ENCODE data around the gene LCE3C. TPM values are rescaled to one million over a fixed set of nuclear protein-coding genes. Genes with fewer than 3 reads are reported as not detected.
"Not testable (repeated sequence)": the region's sequence is repeated elsewhere in the genome, so short reads cannot be mapped to it uniquely, and the experiment has no call there.

Gene LCE3C
- total RNA-seq = not detected
- long read RNA-seq, donor 1 = 0 reads
- long read RNA-seq, donor 2 = 0 reads

- intact Hi-C loops (cut with DNase I) = no loop called here
- DNase-seq (ENCODE audit: low spot score) = no peak
These were observed at the start of gene LCE3C for GRCh38 chr1:152599934-152600333. TSS of gene LCE3C (plus strand) at chr1:152600234. CDS start at chr1:152600732, 498 bp downstream.

- DNase-seq (ENCODE audit: low spot score) = no peak
- intact Hi-C loops (cut with DNase I) = no loop called here
These were observed 34.9 kb upstream of the LCE3C start for GRCh38 chr1:152565115-152565514.

- DNase-seq (ENCODE audit: low spot score) = no peak
- intact Hi-C loops (cut with DNase I) = no loop called here
These were observed 34.4 kb upstream of the LCE3C start for GRCh38 chr1:152565535-152566215.

- DNase-seq (ENCODE audit: low spot score) = no peak
- intact Hi-C loops (cut with DNase I) = no loop called here
These were observed 33.4 kb upstream of the LCE3C start, which contains the start of gene LCE3E for GRCh38 chr1:152566681-152567080. TSS of gene LCE3E (minus strand) at chr1:152566780. CDS start at chr1:152566208, 572 bp downstream.

GRCh38 chr1:152577168-152577567 lies 22.9 kb upstream of the LCE3C start:
- no peak for DNase-seq (ENCODE audit: low spot score)
- intact Hi-C loops (cut with DNase I) = no loop called here

- intact Hi-C loops (cut with DNase I) = not testable (repeated sequence)
These were observed 20.5 kb upstream of the LCE3C start for GRCh38 chr1:152579526-152579925.

GRCh38 chr1:152580433-152580832 lies 19.6 kb upstream of the LCE3C start, which contains the start of gene LCE3D:
TSS of gene LCE3D (minus strand) at chr1:152580516. CDS start at chr1:152579936, 580 bp downstream.
- intact Hi-C loops (cut with DNase I) = no loop called here
- DNase-seq (ENCODE audit: low spot score) = no peak

More at GRCh38 chr1:152579526-152579925, 20.5 kb upstream of the LCE3C start:
- DNase-seq (ENCODE audit: low spot score) = not testable (repeated sequence)

- intact Hi-C loops (cut with DNase I) = no loop called here
- no peak for DNase-seq (ENCODE audit: low spot score)
These were observed 17.4 kb upstream of the LCE3C start for GRCh38 chr1:152582647-152583046.

- intact Hi-C loops (cut with DNase I) = no loop called here
These were observed 14.4 kb upstream of the LCE3C start for GRCh38 chr1:152585586-152585985.

GRCh38 chr1:152596986-152597385 lies 3.0 kb upstream of the LCE3C start:
- intact Hi-C loops (cut with DNase I) = no loop called here
- DNase-seq (ENCODE audit: low spot score) = no peak

More at GRCh38 chr1:152585586-152585985, 14.4 kb upstream of the LCE3C start:
- no peak for DNase-seq (ENCODE audit: low spot score)

GRCh38 chr1:152613511-152613910 lies 13.5 kb downstream of the LCE3C start, which contains the start of gene LCE3B:
TSS of gene LCE3B (plus strand) at chr1:152613811. CDS start at chr1:152613811, 0 bp downstream.
- intact Hi-C loops (cut with DNase I) = no loop called here
- no peak for DNase-seq (ENCODE audit: low spot score)

GRCh38 chr1:152621993-152622392 lies 22.0 kb downstream of the LCE3C start:
- DNase-seq (ENCODE audit: low spot score) = no peak
- intact Hi-C loops (cut with DNase I) = no loop called here

GRCh38 chr1:152622803-152623202 lies 22.8 kb downstream of the LCE3C start, which contains the start of gene LCE3A:
TSS of gene LCE3A (minus strand) at chr1:152623103. CDS start at chr1:152623103, 0 bp downstream.
- no peak for DNase-seq (ENCODE audit: low spot score)
- intact Hi-C loops (cut with DNase I) = no loop called here

- intact Hi-C loops (cut with DNase I) = no loop called here
- DNase-seq (ENCODE audit: low spot score) = no peak
These were observed 23.3 kb downstream of the LCE3C start for GRCh38 chr1:152623203-152623844.

GRCh38 chr1:152626744-152627143 lies 26.7 kb downstream of the LCE3C start:
- no peak for DNase-seq (ENCODE audit: low spot score)
- intact Hi-C loops (cut with DNase I) = no loop called here

- no peak for DNase-seq (ENCODE audit: low spot score)
- intact Hi-C loops (cut with DNase I) = no loop called here
These were observed 30.6 kb downstream of the LCE3C start for GRCh38 chr1:152630596-152630995.

GRCh38 chr1:152640351-152640750 lies 40.3 kb downstream of the LCE3C start:
- intact Hi-C loops (cut with DNase I) = no loop called here
- no peak for DNase-seq (ENCODE audit: low spot score)

- intact Hi-C loops (cut with DNase I) = no loop called here
- DNase-seq (ENCODE audit: low spot score) = no peak
These were observed 43.9 kb downstream of the LCE3C start for GRCh38 chr1:152643945-152644344.

- DNase-seq (ENCODE audit: low spot score) = no peak
- intact Hi-C loops (cut with DNase I) = no loop called here
These were observed 45.1 kb downstream of the LCE3C start for GRCh38 chr1:152645146-152645545.

GRCh38 chr1:152646656-152647055 lies 46.6 kb downstream of the LCE3C start:
- no peak for DNase-seq (ENCODE audit: low spot score)
- intact Hi-C loops (cut with DNase I) = no loop called here
